Lung (tissue), 12 donors: ENCODE measurements around the gene ADGRL2. TPM values are rescaled to one million over a fixed set of nuclear protein-coding genes. Genes with fewer than 3 reads are reported as not detected.

Experiments used
- ATAC-seq: fragments of 200-7000 bp; cut with Tn5 transposase; one replicate; pipeline ENCODE4 v1.9.1; 2020; ENCODE audit warnings: moderate number of reproducible peaks; ENCODE audit not compliant: insufficient read depth, low FRiP score
- DNase-seq, 3 donors: peaks; one replicate each; pipeline ENCODE4 v3.0.0-alpha.2; 2013 to 2017
- H3K27ac ChIP-seq, 2 donors: one replicate each; pipeline ENCODE4 v1.5.1; 2013; ENCODE audit warnings: mild to moderate bottlenecking in 2 of 2, moderate library complexity in 2 of 2, control low read depth in 1 of 2, inconsistent platforms in 1 of 2, low read depth in 1 of 2, low read length in 1 of 2
- H3K27me3 ChIP-seq, 3 donors: one replicate each; pipeline ENCODE4 v1.5.1; 2013; ENCODE audit warnings: low read length in 2 of 3; ENCODE audit not compliant: control insufficient read depth in 3 of 3, insufficient read depth in 3 of 3
- H3K36me3 ChIP-seq, 4 donors: one replicate each; pipeline ENCODE4 v1.5.1; 2013; ENCODE audit warnings: low read length in 4 of 4, mild to moderate bottlenecking in 1 of 4, moderate library complexity in 1 of 4; ENCODE audit not compliant: control insufficient read depth in 4 of 4, insufficient read depth in 4 of 4
- H3K4me1 ChIP-seq, 5 donors: one replicate each; pipeline ENCODE4 v1.5.1; 2013; ENCODE audit warnings: low read length in 5 of 5, mild to moderate bottlenecking in 2 of 5, moderate library complexity in 1 of 5; ENCODE audit not compliant: control insufficient read depth in 5 of 5, insufficient read depth in 5 of 5
- H3K4me3 ChIP-seq: one replicate; pipeline ENCODE4 v1.5.1; 2013; ENCODE audit warnings: mild to moderate bottlenecking, control low read depth, moderate library complexity
- H3K9ac ChIP-seq, 2 donors: one replicate each; pipeline ENCODE4 v1.5.1; 2013; ENCODE audit warnings: low read length in 2 of 2, control low read depth in 1 of 2; ENCODE audit not compliant: insufficient read depth in 1 of 2
- H3K9me3 ChIP-seq, 4 donors: one replicate each; pipeline ENCODE4 v1.5.1; 2013; ENCODE audit warnings: low read length in 3 of 4, mild to moderate bottlenecking in 1 of 4, moderate library complexity in 1 of 4; ENCODE audit not compliant: control insufficient read depth in 4 of 4, insufficient read depth in 3 of 4
- WGBS, 2 donors: extraction: QIAGEN DNeasy Blood & Tissue Kit; methylation state at CpG; one replicate each; pipeline ENCODE4 v1.1.7; 2013; 5-methylcytosine and 5-hydroxymethylcytosine counted together
- polyA plus RNA-seq, 2 donors: library from polyadenylated mRNA; stranded (reverse); fragments of 200-250 nt; gene quantifications; one replicate each; pipeline ENCODE4 v1.2.1, GENCODE V29; 2013
- total RNA-seq, 2 donors: library from RNA; depleted of rRNA in 1 of 2; stranded (reverse); fragments of >200 nt in 1 of 2; gene quantifications; one replicate each; pipeline ENCODE4 v1.2.1, GENCODE V29; 2014 to 2021
- TF ChIP-seq, protein P1 (sequence below): IDR thresholded peaks from 2 replicates; pipeline ENCODE4 v1.5.1; 2012; ENCODE audit warnings: mild to moderate bottlenecking; ENCODE audit errors: control extremely low read depth, extremely low read depth
- donor health status: control.
- donor health status: control.
- donor health status: Bipolar disorder and iron deficiency.
- donor health status: healthy.
- donor health status: DM: yes; HTN: yes; CAD: no.

Gene ADGRL2
- total and polyA plus RNA-seq, 4 donors: 32.5 to 421 (median 72.1) TPM

DNA sequence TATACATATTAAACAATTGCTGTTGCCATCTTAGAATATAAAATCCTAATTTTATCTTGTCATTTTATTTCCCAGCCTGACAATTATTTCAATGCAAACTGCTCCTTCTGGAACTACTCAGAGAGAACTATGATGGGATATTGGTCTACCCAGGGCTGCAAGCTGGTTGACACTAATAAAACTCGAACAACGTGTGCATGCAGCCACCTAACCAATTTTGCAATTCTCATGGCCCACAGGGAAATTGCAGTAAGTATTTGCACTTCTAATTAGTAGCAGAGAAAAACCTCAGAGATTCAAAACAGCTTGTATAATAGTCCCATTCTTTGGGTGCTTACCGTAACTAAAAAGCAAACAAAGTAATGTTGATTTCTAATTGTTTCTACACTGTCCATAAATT is 167.2 kb downstream of the ADGRL2 start:
- H3K9me3 ChIP-seq: no peaks in the 10 kb centered on the region
- no peaks in the 10 kb centered on the region for H3K4me1 ChIP-seq
- no peak overlapping the region for H3K27ac ChIP-seq
- H3K36me3 ChIP-seq: peaks cover 1 to 25% (median 17%) of the 10 kb centered on the region in 4 donors
- TF ChIP-seq, protein P1, sequence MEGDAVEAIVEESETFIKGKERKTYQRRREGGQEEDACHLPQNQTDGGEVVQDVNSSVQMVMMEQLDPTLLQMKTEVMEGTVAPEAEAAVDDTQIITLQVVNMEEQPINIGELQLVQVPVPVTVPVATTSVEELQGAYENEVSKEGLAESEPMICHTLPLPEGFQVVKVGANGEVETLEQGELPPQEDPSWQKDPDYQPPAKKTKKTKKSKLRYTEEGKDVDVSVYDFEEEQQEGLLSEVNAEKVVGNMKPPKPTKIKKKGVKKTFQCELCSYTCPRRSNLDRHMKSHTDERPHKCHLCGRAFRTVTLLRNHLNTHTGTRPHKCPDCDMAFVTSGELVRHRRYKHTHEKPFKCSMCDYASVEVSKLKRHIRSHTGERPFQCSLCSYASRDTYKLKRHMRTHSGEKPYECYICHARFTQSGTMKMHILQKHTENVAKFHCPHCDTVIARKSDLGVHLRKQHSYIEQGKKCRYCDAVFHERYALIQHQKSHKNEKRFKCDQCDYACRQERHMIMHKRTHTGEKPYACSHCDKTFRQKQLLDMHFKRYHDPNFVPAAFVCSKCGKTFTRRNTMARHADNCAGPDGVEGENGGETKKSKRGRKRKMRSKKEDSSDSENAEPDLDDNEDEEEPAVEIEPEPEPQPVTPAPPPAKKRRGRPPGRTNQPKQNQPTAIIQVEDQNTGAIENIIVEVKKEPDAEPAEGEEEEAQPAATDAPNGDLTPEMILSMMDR: no peak
- ATAC-seq: no peak
- DNase-seq: no peak
- WGBS, 2 donors: 86 to 88% methylated on average over 3 of the region's 3 CpGs
- no peak overlapping the region for H3K9ac ChIP-seq
- H3K27me3 ChIP-seq: no peaks in the 10 kb centered on the region
- no peak overlapping the region for H3K4me3 ChIP-seq

DNA sequence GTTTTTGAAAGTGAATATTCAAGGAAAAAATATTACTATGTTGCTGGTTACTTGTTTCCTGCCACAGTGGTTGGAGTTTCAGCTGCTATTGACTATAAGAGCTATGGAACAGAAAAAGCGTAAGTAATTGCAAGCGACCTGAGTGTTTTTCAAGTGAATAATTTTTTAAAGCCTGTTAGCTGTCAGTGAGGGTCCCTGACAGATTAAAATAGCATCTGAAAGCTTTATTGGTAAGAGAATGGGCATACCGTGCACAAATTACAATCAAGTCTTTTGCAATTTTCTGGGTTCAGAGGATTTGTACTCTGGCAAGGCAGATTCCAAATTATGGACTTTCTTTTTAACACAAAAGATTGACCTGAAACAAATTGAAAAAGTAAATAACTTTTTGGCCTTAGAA is 169.7 kb downstream of the ADGRL2 start:
- Histone ChIP-seq H3K4me1 (peaks cover 0 to 3% (median 0%) of the 10 kb centered on the region in 5 donors), H3K27ac (no peak overlapping the region), H3K36me3 (peaks cover 5 to 38% (median 23%) of the 10 kb centered on the region in 4 donors), H3K9ac (no peak overlapping the region), H3K4me3 (no peak overlapping the region), H3K9me3 (no peaks in the 10 kb centered on the region), H3K27me3 (no peaks in the 10 kb centered on the region)
- DNase-seq (no peak), ATAC-seq (no peak)
- TF ChIP-seq, protein P1: no peak
- 90 to 95% methylated on average over 3 of the region's 3 CpGs for WGBS, 2 donors

DNA sequence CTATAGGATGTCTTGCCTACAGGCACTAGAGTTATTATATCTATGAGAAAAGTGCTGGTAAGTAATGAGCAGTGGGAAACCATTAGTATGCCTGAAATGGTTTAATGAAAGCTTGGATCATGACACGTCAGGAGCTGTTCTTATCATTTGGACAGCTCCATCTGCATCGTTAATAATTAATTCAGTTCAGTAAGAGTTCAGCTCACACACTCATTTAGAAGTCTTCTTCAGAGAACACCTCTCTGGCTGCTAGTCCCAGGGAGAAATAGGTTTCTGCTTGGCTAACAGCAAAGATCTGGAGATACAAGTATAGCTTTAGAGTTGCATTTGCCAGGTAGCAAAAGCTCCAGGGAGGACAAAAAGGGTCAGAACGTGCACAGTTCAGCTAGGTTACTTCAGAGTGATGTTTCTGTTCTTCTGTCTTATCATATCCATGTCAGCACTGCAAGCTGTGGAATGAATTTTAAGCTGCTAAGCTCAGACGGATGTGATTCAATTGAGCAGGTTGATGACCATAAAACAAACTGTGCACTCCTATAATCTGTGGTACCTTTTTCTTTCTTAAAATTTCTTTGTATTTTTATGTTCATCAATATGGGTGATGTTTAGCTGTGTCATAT is 173.6 kb downstream of the ADGRL2 start:
- Histone ChIP-seq H3K36me3 (peaks cover 4 to 20% (median 12%) of the 10 kb centered on the region in 4 donors), H3K27ac (peak overlapping the region in 1 of 2 donors; percentile 33), H3K9me3 (no peaks in the 10 kb centered on the region), H3K4me3 (no peak overlapping the region), H3K4me1 (peaks cover 0 to 5% (median 0%) of the 10 kb centered on the region in 5 donors), H3K27me3 (no peaks in the 10 kb centered on the region), H3K9ac (no peak overlapping the region)
- no peak for DNase-seq
- ATAC-seq: no peak
- TF ChIP-seq, protein P1: no peak
- WGBS, 2 donors: 65 to 70% methylated on average over 4 of the region's 4 CpGs
